ENCODE measurements around the gene NCOR2.

Gene NCOR2

GRCh38 chr12:124582108-124582424 lies 14.7 kb upstream of the NCOR2 start:
- no peak overlapping the region for H3K9ac ChIP-seq (ENCODE audit: low read length)
- H3K27ac ChIP-seq (ENCODE audit: low read length), result no peak overlapping the region
- H3K27me3 ChIP-seq (ENCODE audit: control insufficient read depth, insufficient read depth, low read length), result no peaks in the 10 kb centered on the region
- H3K36me3 ChIP-seq (ENCODE audit: control insufficient read depth, low read depth, low read length), result no peaks in the 10 kb centered on the region
- H3K4me3 ChIP-seq (ENCODE audit: low read length), result no peak overlapping the region
- H3K4me1 ChIP-seq (ENCODE audit: control insufficient read depth, low read depth, low read length), result no peaks in the 10 kb centered on the region
- no peaks in the 10 kb centered on the region for H3K9me3 ChIP-seq (ENCODE audit: control insufficient read depth, low read depth, low read length)

GRCh38 chr12:124581307-124582107 lies 14.1 kb upstream of the NCOR2 start:
- Histone ChIP-seq H3K36me3 (ENCODE audit: control insufficient read depth, low read depth, low read length) (no peaks in the 10 kb centered on the region), H3K27ac (ENCODE audit: low read length) (no peak overlapping the region), H3K27me3 (ENCODE audit: control insufficient read depth, insufficient read depth, low read length) (no peaks in the 10 kb centered on the region), H3K4me3 (ENCODE audit: low read length) (no peak overlapping the region), H3K4me1 (ENCODE audit: control insufficient read depth, low read depth, low read length) (no peaks in the 10 kb centered on the region), H3K9me3 (ENCODE audit: control insufficient read depth, low read depth, low read length) (no peaks in the 10 kb centered on the region), H3K9ac (ENCODE audit: low read length) (no peak overlapping the region)

GRCh38 chr12:124579921-124580517 lies 12.6 kb upstream of the NCOR2 start:
- H3K9ac ChIP-seq (ENCODE audit: low read length), result no peak overlapping the region

GRCh38 chr12:124578854-124579253 lies 11.4 kb upstream of the NCOR2 start:
- Histone ChIP-seq H3K9ac (ENCODE audit: low read length) (no peak overlapping the region), H3K4me3 (ENCODE audit: low read length) (no peak overlapping the region), H3K27ac (ENCODE audit: low read length) (no peak overlapping the region), H3K36me3 (ENCODE audit: control insufficient read depth, low read depth, low read length) (no peaks in the 10 kb centered on the region), H3K27me3 (ENCODE audit: control insufficient read depth, insufficient read depth, low read length) (no peaks in the 10 kb centered on the region), H3K4me1 (ENCODE audit: control insufficient read depth, low read depth, low read length) (peaks cover 2% of the 10 kb centered on the region), H3K9me3 (ENCODE audit: control insufficient read depth, low read depth, low read length) (no peaks in the 10 kb centered on the region)

More at GRCh38 chr12:124579921-124580517, 12.6 kb upstream of the NCOR2 start:
- H3K9me3 ChIP-seq (ENCODE audit: control insufficient read depth, low read depth, low read length), result no peaks in the 10 kb centered on the region
- H3K36me3 ChIP-seq (ENCODE audit: control insufficient read depth, low read depth, low read length), result no peaks in the 10 kb centered on the region
- no peak overlapping the region for H3K27ac ChIP-seq (ENCODE audit: low read length)
- H3K27me3 ChIP-seq (ENCODE audit: control insufficient read depth, insufficient read depth, low read length), result no peaks in the 10 kb centered on the region
- no peak overlapping the region for H3K4me3 ChIP-seq (ENCODE audit: low read length)
- no peaks in the 10 kb centered on the region for H3K4me1 ChIP-seq (ENCODE audit: control insufficient read depth, low read depth, low read length)

- Histone ChIP-seq H3K27ac (ENCODE audit: low read length) (no peak overlapping the region), H3K9ac (ENCODE audit: low read length) (no peak overlapping the region), H3K4me3 (ENCODE audit: low read length) (no peak overlapping the region), H3K9me3 (ENCODE audit: control insufficient read depth, low read depth, low read length) (no peaks in the 10 kb centered on the region), H3K4me1 (ENCODE audit: control insufficient read depth, low read depth, low read length) (peaks cover 6% of the 10 kb centered on the region), H3K27me3 (ENCODE audit: control insufficient read depth, insufficient read depth, low read length) (no peaks in the 10 kb centered on the region), H3K36me3 (ENCODE audit: control insufficient read depth, low read depth, low read length) (no peaks in the 10 kb centered on the region)
These were observed 11.0 kb upstream of the NCOR2 start for GRCh38 chr12:124578445-124578844.

GRCh38 chr12:124577986-124578385 lies 10.6 kb upstream of the NCOR2 start:
- no peaks in the 10 kb centered on the region for H3K36me3 ChIP-seq (ENCODE audit: control insufficient read depth, low read depth, low read length)
- H3K4me3 ChIP-seq (ENCODE audit: low read length), result no peak overlapping the region
- H3K27me3 ChIP-seq (ENCODE audit: control insufficient read depth, insufficient read depth, low read length), result no peaks in the 10 kb centered on the region
- H3K4me1 ChIP-seq (ENCODE audit: control insufficient read depth, low read depth, low read length), result peaks cover 6% of the 10 kb centered on the region
- no peak overlapping the region for H3K9ac ChIP-seq (ENCODE audit: low read length)
- H3K27ac ChIP-seq (ENCODE audit: low read length), result no peak overlapping the region
- no peaks in the 10 kb centered on the region for H3K9me3 ChIP-seq (ENCODE audit: control insufficient read depth, low read depth, low read length)

GRCh38 chr12:124577374-124577773 lies 10.0 kb upstream of the NCOR2 start:
- Histone ChIP-seq H3K9me3 (ENCODE audit: control insufficient read depth, low read depth, low read length) (no peaks in the 10 kb centered on the region), H3K27me3 (ENCODE audit: control insufficient read depth, insufficient read depth, low read length) (no peaks in the 10 kb centered on the region), H3K4me1 (ENCODE audit: control insufficient read depth, low read depth, low read length) (peaks cover 6% of the 10 kb centered on the region), H3K9ac (ENCODE audit: low read length) (no peak overlapping the region), H3K4me3 (ENCODE audit: low read length) (no peak overlapping the region), H3K36me3 (ENCODE audit: control insufficient read depth, low read depth, low read length) (no peaks in the 10 kb centered on the region), H3K27ac (ENCODE audit: low read length) (no peak overlapping the region)

- H3K36me3 ChIP-seq (ENCODE audit: control insufficient read depth, low read depth, low read length), result no peaks in the 10 kb centered on the region
- no peak overlapping the region for H3K4me3 ChIP-seq (ENCODE audit: low read length)
- H3K27ac ChIP-seq (ENCODE audit: low read length), result no peak overlapping the region
- no peak overlapping the region for H3K9ac ChIP-seq (ENCODE audit: low read length)
- no peaks in the 10 kb centered on the region for H3K27me3 ChIP-seq (ENCODE audit: control insufficient read depth, insufficient read depth, low read length)
- no peaks in the 10 kb centered on the region for H3K9me3 ChIP-seq (ENCODE audit: control insufficient read depth, low read depth, low read length)
- peaks cover 6% of the 10 kb centered on the region for H3K4me1 ChIP-seq (ENCODE audit: control insufficient read depth, low read depth, low read length)
These were observed 8.7 kb upstream of the NCOR2 start for GRCh38 chr12:124576061-124576650.

- Histone ChIP-seq H3K9ac (ENCODE audit: low read length) (no peak overlapping the region), H3K27me3 (ENCODE audit: control insufficient read depth, insufficient read depth, low read length) (no peaks in the 10 kb centered on the region), H3K36me3 (ENCODE audit: control insufficient read depth, low read depth, low read length) (no peaks in the 10 kb centered on the region), H3K4me1 (ENCODE audit: control insufficient read depth, low read depth, low read length) (peaks cover 22% of the 10 kb centered on the region), H3K4me3 (ENCODE audit: low read length) (no peak overlapping the region), H3K9me3 (ENCODE audit: control insufficient read depth, low read depth, low read length) (no peaks in the 10 kb centered on the region), H3K27ac (ENCODE audit: low read length) (no peak overlapping the region)
These were observed 6.7 kb upstream of the NCOR2 start for GRCh38 chr12:124573839-124574786.

GRCh38 chr12:124571556-124571955 lies 4.1 kb upstream of the NCOR2 start:
- H3K36me3 ChIP-seq (ENCODE audit: control insufficient read depth, low read depth, low read length), result no peaks in the 10 kb centered on the region
- H3K27me3 ChIP-seq (ENCODE audit: control insufficient read depth, insufficient read depth, low read length), result no peaks in the 10 kb centered on the region
- H3K4me3 ChIP-seq (ENCODE audit: low read length), result no peak overlapping the region
- H3K9me3 ChIP-seq (ENCODE audit: control insufficient read depth, low read depth, low read length), result no peaks in the 10 kb centered on the region
- no peak overlapping the region for H3K27ac ChIP-seq (ENCODE audit: low read length)
- H3K4me1 ChIP-seq (ENCODE audit: control insufficient read depth, low read depth, low read length), result peaks cover 31% of the 10 kb centered on the region
- H3K9ac ChIP-seq (ENCODE audit: low read length), result no peak overlapping the region

- no peaks in the 10 kb centered on the region for H3K36me3 ChIP-seq (ENCODE audit: control insufficient read depth, low read depth, low read length)
- H3K4me3 ChIP-seq (ENCODE audit: low read length), result no peak overlapping the region
- peaks cover 31% of the 10 kb centered on the region for H3K4me1 ChIP-seq (ENCODE audit: control insufficient read depth, low read depth, low read length)
- H3K9me3 ChIP-seq (ENCODE audit: control insufficient read depth, low read depth, low read length), result no peaks in the 10 kb centered on the region
- H3K27me3 ChIP-seq (ENCODE audit: control insufficient read depth, insufficient read depth, low read length), result no peaks in the 10 kb centered on the region
- no peak overlapping the region for H3K27ac ChIP-seq (ENCODE audit: low read length)
- H3K9ac ChIP-seq (ENCODE audit: low read length), result peak overlapping the region; percentile 13
These were observed 3.4 kb upstream of the NCOR2 start for GRCh38 chr12:124570810-124571209.

Data from iPS-18a (cell line).